ENCODE results near the gene ALKBH5.

GRCh38 chr17:18257982-18258355, 74.3 kb downstream of the ALKBH5 start:
- TF ChIP-seq POLR2A (IDR thresholded peaks at IDR 0.05): no peak
- no peak for TF ChIP-seq CTCF (IDR thresholded peaks at IDR 0.05)
- no peak for TF ChIP-seq EP300 (IDR thresholded peaks at IDR 0.05)
